Measurements from ENCODE around the gene TMEM271.

TMEM271 gene

DNA sequence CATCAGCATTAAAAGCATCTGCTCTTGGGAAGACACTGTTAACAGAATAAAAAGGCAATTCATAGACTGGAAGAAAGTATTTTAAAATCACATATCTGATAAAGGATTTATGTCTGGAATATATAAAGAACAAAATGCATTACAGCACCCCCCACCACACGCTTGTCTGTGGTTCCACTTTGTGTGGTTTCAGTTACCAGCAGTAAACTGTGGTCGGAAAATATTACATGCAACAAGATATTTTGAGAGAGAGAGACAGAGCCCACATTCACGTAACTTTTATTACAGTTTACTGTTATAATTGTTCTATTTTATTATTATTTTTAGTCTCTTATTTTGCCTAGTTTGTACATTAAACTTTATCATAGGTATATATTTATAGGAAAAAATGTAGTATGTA lies 28.0 kb upstream of the TMEM271 start:
- Histone ChIP-seq H3K79me2 (ENCODE audit: control insufficient read depth, insufficient read depth, low read length) (no peaks in the 10 kb centered on the region), H2BK15ac (replicated peaks; ENCODE audit: low read depth) (no peak overlapping the region), H3K18ac (ENCODE audit: low read length) (no peak overlapping the region), H3K27ac (ENCODE audit: low read depth, low read length) (no peak overlapping the region), H2BK5ac (ENCODE audit: low read length) (no peak overlapping the region), H2AK5ac (ENCODE audit: low read length) (no peak overlapping the region), H3K79me1 (ENCODE audit: low read length) (no peaks in the 10 kb centered on the region), H3K4me2 (ENCODE audit: low read length) (no peak overlapping the region), H3K27me3 (ENCODE audit: insufficient read depth, low read length, poor library complexity) (no peaks in the 10 kb centered on the region), H3K56ac (ENCODE audit: low read length) (no peak overlapping the region), H2BK120ac (ENCODE audit: low read depth, low read length) (no peak overlapping the region), H4K8ac (ENCODE audit: low read depth, low read length) (no peak overlapping the region), H3K4ac (ENCODE audit: low read depth, low read length) (no peak overlapping the region), H4K5ac (ENCODE audit: low read length) (no peak overlapping the region), H3K4me3 (ENCODE audit: low read length) (no peak overlapping the region), H3K9ac (ENCODE audit: low read length) (no peak overlapping the region), H3K4me1 (ENCODE audit: control insufficient read depth, low read depth, low read length) (no peaks in the 10 kb centered on the region), H3K23ac (ENCODE audit: low read length) (no peak overlapping the region), H3K36me3 (ENCODE audit: control insufficient read depth, insufficient read depth, low read length) (no peaks in the 10 kb centered on the region)
- no CpG with 5 or more reads among the region's 3 CpGs for WGBS (ENCODE audit: extremely low coverage, insufficient coverage, low lambda C conversion rate)
- DNase-seq, result no peak

DNA sequence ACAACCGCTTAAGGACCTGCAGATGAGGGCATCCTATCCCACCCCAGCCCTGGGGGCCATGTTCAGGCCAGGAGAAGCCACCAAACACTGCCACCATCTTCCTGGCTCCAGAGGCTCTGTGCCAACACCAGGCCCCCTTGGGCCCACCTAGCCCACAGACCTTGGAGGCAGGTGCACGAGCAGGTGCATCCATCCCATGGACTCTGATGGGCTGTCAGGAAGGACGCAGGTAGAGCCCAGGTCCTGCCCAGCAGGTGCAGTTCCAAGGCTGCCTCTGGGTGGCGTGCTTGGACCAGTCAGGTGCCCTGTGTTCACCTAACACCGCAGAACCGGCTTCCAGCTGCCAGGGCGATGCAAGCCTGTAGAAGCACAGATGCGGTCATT lies 26.5 kb upstream of the TMEM271 start:
- Histone ChIP-seq H3K79me1 (ENCODE audit: low read length) (no peaks in the 10 kb centered on the region), H3K56ac (ENCODE audit: low read length) (no peak overlapping the region), H2AK5ac (ENCODE audit: low read length) (no peak overlapping the region), H2BK120ac (ENCODE audit: low read depth, low read length) (no peak overlapping the region), H3K23ac (ENCODE audit: low read length) (no peak overlapping the region), H4K5ac (ENCODE audit: low read length) (no peak overlapping the region), H4K8ac (ENCODE audit: low read depth, low read length) (no peak overlapping the region), H3K4me1 (ENCODE audit: control insufficient read depth, low read depth, low read length) (no peaks in the 10 kb centered on the region), H3K4me3 (ENCODE audit: low read length) (no peak overlapping the region), H3K27ac (ENCODE audit: low read depth, low read length) (no peak overlapping the region), H2BK5ac (ENCODE audit: low read length) (no peak overlapping the region), H3K4ac (ENCODE audit: low read depth, low read length) (no peak overlapping the region), H3K9ac (ENCODE audit: low read length) (no peak overlapping the region), H2BK15ac (replicated peaks; ENCODE audit: low read depth) (no peak overlapping the region), H3K27me3 (ENCODE audit: insufficient read depth, low read length, poor library complexity) (no peaks in the 10 kb centered on the region), H3K18ac (ENCODE audit: low read length) (no peak overlapping the region), H3K4me2 (ENCODE audit: low read length) (no peak overlapping the region), H3K79me2 (ENCODE audit: control insufficient read depth, insufficient read depth, low read length) (no peaks in the 10 kb centered on the region), H3K36me3 (ENCODE audit: control insufficient read depth, insufficient read depth, low read length) (no peaks in the 10 kb centered on the region)
- peak; percentile 83 for DNase-seq
- WGBS (ENCODE audit: extremely low coverage, insufficient coverage, low lambda C conversion rate), result no CpG with 5 or more reads among the region's 8 CpGs

DNA sequence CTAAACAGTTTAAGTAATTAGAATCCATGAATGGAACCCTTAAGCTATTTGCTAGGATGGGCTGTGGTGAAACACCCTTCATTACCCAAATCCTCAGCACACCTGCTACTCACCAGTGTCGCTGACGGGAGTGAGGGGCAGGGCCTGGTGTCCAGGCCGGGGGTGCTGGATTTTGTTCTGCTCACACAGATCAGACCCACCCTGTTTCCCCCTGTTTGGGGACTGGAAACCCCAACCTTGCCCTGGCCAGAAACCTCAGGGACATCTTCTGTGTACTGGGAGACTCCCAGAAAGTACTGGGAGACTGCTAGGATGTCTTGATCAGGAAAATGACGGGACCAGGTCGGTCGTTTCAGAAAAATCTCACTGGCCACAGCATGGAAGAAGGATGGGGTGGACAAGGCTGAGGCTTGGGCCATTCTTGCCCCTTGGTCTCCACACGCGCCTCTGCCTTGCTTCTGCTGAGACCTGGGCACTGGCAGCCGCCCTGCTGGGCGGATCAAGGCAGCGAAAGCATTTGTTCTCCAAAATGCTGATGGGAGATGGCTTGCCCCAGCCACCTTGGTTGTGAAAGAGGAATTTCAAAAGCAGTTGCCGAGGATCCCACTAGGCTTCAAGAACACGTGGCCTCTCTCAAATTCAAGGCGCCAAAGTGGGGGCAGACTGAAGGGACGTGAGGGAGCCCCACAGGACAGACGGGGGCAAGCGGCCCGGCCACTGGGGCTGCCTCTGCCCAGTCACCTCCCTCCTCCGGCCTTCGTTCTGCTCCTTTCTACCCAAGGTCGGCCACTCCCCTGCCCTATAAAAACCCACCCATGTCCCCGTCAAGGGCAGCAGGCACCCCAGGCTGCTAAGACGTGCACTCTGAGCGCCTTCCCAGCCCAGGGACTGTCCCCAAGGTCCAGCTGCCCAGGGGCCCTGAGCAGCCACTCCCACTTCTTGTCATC lies 25.8 kb upstream of the TMEM271 start:
- H4K5ac ChIP-seq (ENCODE audit: low read length), result no peak overlapping the region
- no peak overlapping the region for H3K4ac ChIP-seq (ENCODE audit: low read depth, low read length)
- no CpG with 5 or more reads among the region's 24 CpGs for WGBS (ENCODE audit: extremely low coverage, insufficient coverage, low lambda C conversion rate)
- H3K18ac ChIP-seq (ENCODE audit: low read length), result no peak overlapping the region
- no peak overlapping the region for H3K56ac ChIP-seq (ENCODE audit: low read length)
- no peak overlapping the region for H3K9ac ChIP-seq (ENCODE audit: low read length)
- H3K23ac ChIP-seq (ENCODE audit: low read length), result no peak overlapping the region
- H3K4me2 ChIP-seq (ENCODE audit: low read length), result no peak overlapping the region
- no peaks in the 10 kb centered on the region for H3K4me1 ChIP-seq (ENCODE audit: control insufficient read depth, low read depth, low read length)
- no peak overlapping the region for H3K4me3 ChIP-seq (ENCODE audit: low read length)
- DNase-seq, result no peak
- no peak overlapping the region for H2BK15ac ChIP-seq (replicated peaks; ENCODE audit: low read depth)
- no peaks in the 10 kb centered on the region for H3K79me1 ChIP-seq (ENCODE audit: low read length)
- no peaks in the 10 kb centered on the region for H3K27me3 ChIP-seq (ENCODE audit: insufficient read depth, low read length, poor library complexity)
- H3K36me3 ChIP-seq (ENCODE audit: control insufficient read depth, insufficient read depth, low read length), result no peaks in the 10 kb centered on the region
- H2AK5ac ChIP-seq (ENCODE audit: low read length), result no peak overlapping the region
- H4K8ac ChIP-seq (ENCODE audit: low read depth, low read length), result no peak overlapping the region
- no peak overlapping the region for H2BK120ac ChIP-seq (ENCODE audit: low read depth, low read length)
- H3K79me2 ChIP-seq (ENCODE audit: control insufficient read depth, insufficient read depth, low read length), result no peaks in the 10 kb centered on the region
- H3K27ac ChIP-seq (ENCODE audit: low read depth, low read length), result no peak overlapping the region
- no peak overlapping the region for H2BK5ac ChIP-seq (ENCODE audit: low read length)

DNA sequence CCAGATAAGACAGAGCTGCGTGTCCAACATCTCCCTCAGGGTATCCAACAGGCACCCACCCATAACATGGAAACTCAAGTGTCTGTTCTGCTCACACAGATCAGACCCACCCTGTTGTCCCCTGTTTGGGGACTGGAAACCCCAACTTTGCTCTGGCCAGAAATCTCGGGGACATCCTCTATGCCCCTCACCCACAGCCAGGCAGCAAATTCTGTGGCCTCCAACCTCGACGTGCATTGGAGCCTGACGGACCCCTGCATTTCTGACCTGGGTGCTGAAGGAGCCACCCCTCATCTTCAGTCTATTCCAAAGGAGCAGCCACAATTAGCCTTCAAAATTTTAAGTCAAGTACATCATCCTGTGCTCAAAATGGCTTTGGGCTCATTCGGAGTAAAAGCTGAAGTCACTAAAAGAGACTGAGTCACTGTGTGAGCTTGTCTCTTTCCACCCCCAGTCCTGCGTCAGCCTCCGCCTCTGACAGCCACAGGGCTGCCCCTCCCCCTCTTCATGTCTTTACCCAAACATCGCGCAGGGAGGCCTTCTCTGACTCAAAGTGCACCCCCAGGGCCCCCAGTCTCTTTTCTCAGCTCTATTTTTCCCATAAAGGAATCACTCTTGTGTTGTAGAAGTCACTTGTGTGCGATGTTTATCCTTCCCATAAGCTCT lies 24.9 kb upstream of the TMEM271 start:
- Histone ChIP-seq H2BK5ac (ENCODE audit: low read length) (no peak overlapping the region), H3K4me1 (ENCODE audit: control insufficient read depth, low read depth, low read length) (no peaks in the 10 kb centered on the region), H4K8ac (ENCODE audit: low read depth, low read length) (no peak overlapping the region), H3K27me3 (ENCODE audit: insufficient read depth, low read length, poor library complexity) (no peaks in the 10 kb centered on the region), H3K4ac (ENCODE audit: low read depth, low read length) (no peak overlapping the region), H2BK15ac (replicated peaks; ENCODE audit: low read depth) (no peak overlapping the region), H3K18ac (ENCODE audit: low read length) (no peak overlapping the region), H3K56ac (ENCODE audit: low read length) (no peak overlapping the region), H2BK120ac (ENCODE audit: low read depth, low read length) (no peak overlapping the region), H3K4me3 (ENCODE audit: low read length) (no peak overlapping the region), H3K79me1 (ENCODE audit: low read length) (no peaks in the 10 kb centered on the region), H3K4me2 (ENCODE audit: low read length) (no peak overlapping the region), H3K23ac (ENCODE audit: low read length) (no peak overlapping the region), H3K79me2 (ENCODE audit: control insufficient read depth, insufficient read depth, low read length) (no peaks in the 10 kb centered on the region), H3K27ac (ENCODE audit: low read depth, low read length) (no peak overlapping the region), H2AK5ac (ENCODE audit: low read length) (no peak overlapping the region), H3K9ac (ENCODE audit: low read length) (no peak overlapping the region), H4K5ac (ENCODE audit: low read length) (no peak overlapping the region), H3K36me3 (ENCODE audit: control insufficient read depth, insufficient read depth, low read length) (no peaks in the 10 kb centered on the region)
- no CpG with 5 or more reads among the region's 11 CpGs for WGBS (ENCODE audit: extremely low coverage, insufficient coverage, low lambda C conversion rate)
- DNase-seq, result no peak

DNA sequence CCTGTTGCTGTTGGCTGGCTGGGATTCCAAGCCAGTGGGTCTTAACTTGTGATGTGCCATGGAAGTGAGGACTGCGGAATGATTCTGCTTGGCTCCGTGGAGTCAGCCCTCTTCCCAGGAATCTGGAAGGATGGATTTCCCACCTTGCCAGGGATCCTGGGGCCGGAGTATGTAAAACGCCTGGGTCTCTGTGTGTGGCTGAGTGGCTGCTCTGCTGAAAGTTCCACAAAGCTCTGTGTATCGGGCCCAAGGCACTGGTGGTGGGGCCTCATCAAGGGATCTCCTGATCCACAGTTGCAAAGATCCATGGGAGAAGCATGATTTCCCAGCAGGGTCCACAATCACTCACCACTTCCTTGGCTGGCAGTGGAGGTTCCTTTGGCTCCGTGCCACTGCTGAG lies 24.1 kb upstream of the TMEM271 start:
- no peak overlapping the region for H3K9ac ChIP-seq (ENCODE audit: low read length)
- no peak overlapping the region for H3K4me3 ChIP-seq (ENCODE audit: low read length)
- no peak overlapping the region for H2AK5ac ChIP-seq (ENCODE audit: low read length)
- no peak overlapping the region for H4K5ac ChIP-seq (ENCODE audit: low read length)
- no peaks in the 10 kb centered on the region for H3K36me3 ChIP-seq (ENCODE audit: control insufficient read depth, insufficient read depth, low read length)
- H2BK5ac ChIP-seq (ENCODE audit: low read length), result no peak overlapping the region
- H3K4ac ChIP-seq (ENCODE audit: low read depth, low read length), result no peak overlapping the region
- no peak overlapping the region for H2BK15ac ChIP-seq (replicated peaks; ENCODE audit: low read depth)
- WGBS (ENCODE audit: extremely low coverage, insufficient coverage, low lambda C conversion rate), result no CpG with 5 or more reads among the region's 6 CpGs
- no peaks in the 10 kb centered on the region for H3K79me1 ChIP-seq (ENCODE audit: low read length)
- no peak overlapping the region for H3K18ac ChIP-seq (ENCODE audit: low read length)
- H2BK120ac ChIP-seq (ENCODE audit: low read depth, low read length), result no peak overlapping the region
- no peak overlapping the region for H3K56ac ChIP-seq (ENCODE audit: low read length)
- no peak overlapping the region for H3K27ac ChIP-seq (ENCODE audit: low read depth, low read length)
- no peaks in the 10 kb centered on the region for H3K27me3 ChIP-seq (ENCODE audit: insufficient read depth, low read length, poor library complexity)
- no peaks in the 10 kb centered on the region for H3K79me2 ChIP-seq (ENCODE audit: control insufficient read depth, insufficient read depth, low read length)
- no peaks in the 10 kb centered on the region for H3K4me1 ChIP-seq (ENCODE audit: control insufficient read depth, low read depth, low read length)
- no peak overlapping the region for H4K8ac ChIP-seq (ENCODE audit: low read depth, low read length)
- H3K4me2 ChIP-seq (ENCODE audit: low read length), result no peak overlapping the region
- H3K23ac ChIP-seq (ENCODE audit: low read length), result no peak overlapping the region
- no peak for DNase-seq

All from mesendoderm (in vitro differentiated cells).